GM19328 (cell line): ENCODE results near the gene MYOCD.

Experiments
- ATAC-seq: cut with Tn5 transposase; IDR thresholded peaks from one replicate; pipeline ENCODE4 v1.9.1; 2021; ENCODE audit warnings: mild to moderate bottlenecking, moderate library complexity; ENCODE audit not compliant: unreplicated experiment

Gene MYOCD

DNA sequence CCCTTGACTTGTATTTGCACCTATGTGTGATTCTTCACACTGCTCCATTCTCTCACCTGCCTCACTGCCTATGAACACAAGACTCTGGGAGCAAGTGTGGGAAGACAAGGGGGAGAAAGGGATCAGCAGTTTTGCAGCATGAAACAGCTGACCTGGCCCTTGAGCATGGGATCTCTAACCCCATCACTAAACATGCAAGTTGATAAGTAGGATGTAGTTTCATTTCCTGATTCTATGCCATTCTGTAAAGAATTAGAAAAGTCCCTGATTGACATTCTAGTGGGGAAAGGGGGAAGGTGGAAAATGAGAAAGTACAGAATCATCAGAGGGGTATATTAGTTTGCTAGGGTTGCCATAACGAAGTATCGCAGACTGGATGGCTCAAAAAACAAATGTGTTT lies 25.3 kb upstream of the MYOCD start:
- ATAC-seq: no peak

- ATAC-seq: no peak
Observed at GRCh38 chr17:12641084-12641483, 24.6 kb upstream of the MYOCD start.

DNA sequence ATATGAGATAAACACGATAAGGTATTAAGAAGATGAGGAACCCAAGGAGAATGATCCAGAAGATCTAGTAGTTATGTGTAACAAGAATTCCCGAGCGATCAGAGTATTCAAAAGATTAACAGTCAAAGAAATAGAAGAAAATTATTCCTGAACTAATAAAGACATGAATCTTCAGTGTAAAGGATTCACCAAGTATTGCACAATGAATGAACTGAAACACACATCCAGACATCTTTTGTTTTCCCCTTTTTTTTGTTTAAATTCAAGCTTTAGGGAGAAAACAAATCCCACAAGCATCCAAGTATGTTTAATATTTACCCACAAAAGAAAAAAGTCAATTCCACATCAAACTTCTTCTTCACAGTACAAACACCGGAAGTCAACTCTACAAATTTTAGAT lies 23.7 kb upstream of the MYOCD start:
- no peak for ATAC-seq

DNA sequence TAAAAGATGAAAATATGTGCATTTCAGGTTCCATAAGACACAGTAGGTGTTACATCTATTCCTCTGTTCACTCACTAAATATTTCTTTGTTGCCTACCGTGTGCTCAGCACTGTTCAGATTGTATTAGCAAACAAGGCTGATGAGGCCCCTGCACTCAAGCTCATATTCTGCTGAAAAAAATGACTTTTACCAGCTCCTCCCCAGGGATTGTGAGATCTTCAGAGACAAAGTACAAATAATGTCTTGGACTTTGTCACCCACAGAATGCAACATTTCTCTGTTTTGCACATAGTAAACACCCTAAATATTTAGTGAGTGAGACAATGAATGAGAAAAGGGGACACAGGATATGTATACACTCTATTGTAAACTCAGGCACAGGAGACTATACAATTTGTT lies 21.9 kb upstream of the MYOCD start:
- no peak for ATAC-seq

DNA sequence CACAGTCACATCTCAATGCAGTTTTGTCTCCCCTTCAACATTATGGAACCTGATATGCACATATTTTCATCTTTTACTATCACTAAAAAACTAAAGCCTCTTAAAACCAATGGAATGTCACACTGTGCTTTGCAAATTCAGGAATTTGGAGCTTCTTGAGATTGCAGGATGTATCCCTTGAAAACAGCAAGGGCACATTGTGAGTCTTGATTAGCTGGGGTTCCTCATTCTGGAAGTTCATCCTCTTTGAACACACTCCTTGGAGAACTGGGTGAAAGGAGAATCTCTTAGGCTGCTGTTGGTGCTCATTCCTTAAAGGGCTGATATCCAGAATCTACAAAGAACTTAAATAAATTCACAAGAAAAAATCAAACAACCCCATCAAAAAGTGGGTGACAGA lies 21.1 kb upstream of the MYOCD start:
- no peak for ATAC-seq

DNA sequence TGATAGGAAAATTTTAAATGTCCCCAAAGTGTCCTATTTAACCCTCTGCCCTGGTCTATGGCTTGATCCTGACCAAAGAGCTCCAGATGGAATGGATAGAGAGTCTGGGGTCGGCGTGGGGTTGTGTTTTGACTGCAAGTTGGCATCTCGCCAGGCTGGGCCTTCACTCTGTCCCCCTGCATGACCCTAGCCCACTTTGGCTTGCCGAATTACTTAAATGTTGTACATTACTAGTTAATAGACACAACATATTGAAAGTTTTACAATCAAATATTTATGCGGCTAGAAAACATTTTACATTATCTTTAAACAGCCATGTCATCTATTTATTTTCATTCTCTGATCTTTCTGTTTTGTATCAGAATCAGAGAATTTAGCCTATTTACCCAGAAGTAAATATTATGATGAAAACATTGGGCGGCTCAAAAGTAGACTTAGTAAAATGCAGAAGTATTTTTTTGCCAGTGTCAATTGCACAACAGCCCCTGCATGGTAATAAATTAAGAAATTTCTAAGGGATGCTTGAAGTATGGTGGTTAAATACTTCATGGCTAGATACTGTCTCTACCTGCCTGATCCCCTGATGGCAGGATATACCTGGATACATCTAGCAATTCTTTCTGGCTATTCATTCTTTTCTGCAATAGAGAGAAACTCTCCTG lies 18.8 kb upstream of the MYOCD start:
- ATAC-seq: no peak

DNA sequence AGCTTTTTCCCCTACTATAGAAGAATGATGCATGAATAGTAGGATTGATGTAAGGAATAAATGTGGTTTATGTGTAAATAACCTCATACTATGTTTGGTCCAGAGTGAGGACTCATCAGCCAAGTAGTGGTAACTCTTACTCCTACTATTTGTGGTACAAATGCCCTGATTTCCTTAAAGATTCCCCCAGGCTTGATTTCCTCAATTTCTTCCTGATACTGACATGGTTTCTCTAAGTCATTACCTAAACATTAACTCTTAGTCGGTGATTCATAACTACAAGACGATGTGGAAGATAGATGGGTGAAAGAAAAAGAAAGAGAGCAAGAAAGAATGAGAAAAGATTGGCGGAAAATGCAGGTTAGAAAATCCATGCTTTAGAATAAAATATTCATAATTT lies 17.2 kb upstream of the MYOCD start:
- ATAC-seq: no peak

DNA sequence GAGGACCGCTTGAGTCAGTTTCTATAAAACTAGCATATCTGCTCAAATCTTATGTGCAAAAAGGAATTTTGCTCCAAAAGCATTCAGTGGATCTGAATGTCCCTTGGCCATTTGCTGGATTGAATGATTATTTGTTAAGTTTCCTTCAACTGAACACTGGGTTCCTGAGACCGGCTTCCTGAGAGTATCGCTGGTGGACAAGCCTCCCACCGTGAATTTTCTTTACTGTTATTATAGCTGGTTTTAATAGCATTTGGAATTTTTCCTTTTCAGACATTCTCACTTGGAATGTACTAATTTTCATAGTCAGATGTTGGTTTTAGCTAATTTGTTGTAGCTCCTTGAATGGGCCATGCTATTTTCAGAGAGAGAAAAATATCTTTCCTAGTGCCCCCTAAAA lies 9.8 kb upstream of the MYOCD start:
- no peak for ATAC-seq

DNA sequence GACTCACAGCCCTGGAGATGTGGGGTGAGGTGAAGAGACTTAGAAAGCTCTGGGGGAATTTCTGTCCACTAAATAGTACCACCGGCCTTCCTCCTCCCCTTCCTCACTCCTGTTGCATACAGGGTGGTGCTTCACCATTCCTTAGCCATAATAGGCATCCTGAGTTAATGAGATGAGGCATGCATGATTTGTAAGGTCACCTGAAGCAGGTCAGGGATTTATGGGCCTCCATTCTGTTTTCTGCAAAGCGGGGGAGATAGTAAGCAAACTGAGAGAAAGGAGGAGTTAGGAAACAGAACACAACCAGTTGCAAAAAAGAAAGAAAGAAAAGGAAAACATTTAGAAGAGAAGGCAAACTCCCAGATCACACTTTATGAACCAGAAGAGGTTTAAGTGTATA lies 9.3 kb upstream of the MYOCD start:
- no peak for ATAC-seq

- no peak for ATAC-seq
Observed at GRCh38 chr17:12659500-12659899, 6.2 kb upstream of the MYOCD start.

- no peak for ATAC-seq
Observed at GRCh38 chr17:12664252-12664651, 1.4 kb upstream of the MYOCD start.

DNA sequence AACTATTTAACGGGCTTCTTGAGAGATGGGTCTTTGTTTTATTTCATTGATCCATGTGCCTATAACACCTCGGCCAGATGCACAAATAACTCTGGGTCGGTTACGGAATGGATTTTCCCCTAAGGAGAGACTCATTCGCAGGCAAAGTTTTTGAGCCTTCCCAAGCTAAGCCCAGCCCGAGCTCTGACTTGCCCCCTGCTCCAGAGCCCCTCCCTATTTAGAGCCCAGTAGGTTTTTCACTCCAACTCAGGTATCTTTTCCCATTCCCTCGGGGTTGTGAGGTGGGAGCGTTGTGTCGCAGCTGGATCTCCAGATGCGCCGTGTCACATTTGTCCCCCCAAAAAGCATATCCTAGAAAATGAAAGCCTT lies 812 bp upstream of the MYOCD start:
- ATAC-seq: no peak

GRCh38 chr17:12666718-12667117 lies 1.0 kb downstream of the MYOCD start:
- ATAC-seq: no peak

DNA sequence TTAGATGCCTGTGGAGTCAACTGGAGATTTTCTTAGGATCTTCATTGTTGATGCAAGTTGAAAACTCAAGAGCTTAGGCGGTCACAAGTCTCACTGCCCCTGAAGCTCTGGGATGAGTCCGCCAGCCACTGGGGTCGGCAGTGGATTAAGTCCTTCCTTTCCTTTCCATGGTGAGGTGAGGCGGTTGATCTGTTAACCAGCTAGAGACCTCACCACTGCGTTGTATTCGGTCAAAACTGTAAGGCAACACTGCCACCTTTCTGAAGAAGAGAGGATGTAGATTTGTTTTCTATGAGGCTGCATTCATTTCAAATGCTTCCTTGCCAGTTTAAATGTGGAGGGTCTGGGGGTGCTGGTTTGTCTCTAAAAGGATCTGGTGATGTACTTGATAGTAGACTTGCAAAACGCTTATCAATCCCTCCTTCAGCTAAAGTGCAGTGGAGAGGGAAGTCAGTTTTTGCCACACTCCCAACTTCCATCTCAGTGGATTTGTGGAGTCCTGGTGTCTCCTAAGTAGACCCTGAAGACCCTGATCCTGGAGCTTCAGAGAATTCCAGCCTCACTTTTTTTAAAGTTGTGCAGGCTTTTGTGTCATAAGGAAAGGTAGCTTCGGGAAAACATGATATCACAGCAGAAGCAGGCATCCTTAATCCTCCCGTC lies 1.7 kb downstream of the MYOCD start:
- no peak for ATAC-seq

- no peak for ATAC-seq
Observed at GRCh38 chr17:12671906-12672305, 6.2 kb downstream of the MYOCD start.

GRCh38 chr17:12672947-12673346 lies 7.3 kb downstream of the MYOCD start:
- no peak for ATAC-seq

- no peak for ATAC-seq
Observed at GRCh38 chr17:12673788-12674187, 8.1 kb downstream of the MYOCD start.

DNA sequence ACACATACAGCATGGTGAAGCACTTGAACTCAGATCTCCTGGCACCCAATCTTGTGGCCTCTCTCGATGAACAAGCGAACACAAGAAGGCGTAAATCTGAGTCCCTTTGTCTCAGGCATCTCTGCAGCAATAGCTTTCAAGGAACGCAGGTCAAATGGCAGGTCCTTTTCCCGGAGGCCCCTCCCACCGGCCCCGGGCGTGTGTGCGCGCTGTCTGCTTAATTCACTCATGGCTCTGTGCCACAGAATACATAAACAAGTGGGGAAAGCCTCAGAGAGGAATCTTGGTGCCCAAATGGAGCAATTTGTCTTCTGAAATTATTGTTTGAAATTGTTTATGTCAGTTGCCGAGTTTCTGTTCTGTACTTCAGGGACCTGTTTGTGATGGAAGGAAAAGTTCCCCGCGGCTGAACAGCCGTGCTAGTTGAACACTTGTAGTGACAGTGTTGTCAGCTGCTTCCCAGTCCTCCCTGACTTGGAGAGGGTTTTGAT lies 14.8 kb downstream of the MYOCD start:
- ATAC-seq: no peak

GRCh38 chr17:12680993-12681392 lies 15.3 kb downstream of the MYOCD start:
- no peak for ATAC-seq

DNA sequence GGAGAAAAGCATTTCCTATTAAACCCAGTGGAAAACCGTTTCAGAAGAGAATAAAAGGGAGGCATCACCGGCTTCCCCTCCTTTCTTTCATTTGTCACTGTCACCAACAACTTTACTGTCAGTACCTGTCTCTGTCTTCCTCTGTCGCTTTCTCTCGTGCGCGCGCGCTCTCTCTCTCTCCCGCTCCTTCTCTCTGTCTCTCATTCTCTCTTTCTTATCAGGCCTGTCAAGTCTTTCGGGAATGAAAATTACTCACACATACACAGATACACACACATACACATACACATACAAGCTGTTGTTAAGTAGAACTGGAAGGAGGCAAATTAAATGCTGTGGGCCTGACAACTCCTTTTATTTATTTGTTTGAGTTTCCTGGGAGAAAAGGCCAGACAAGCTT lies 17.6 kb downstream of the MYOCD start:
- no peak for ATAC-seq

GRCh38 chr17:12686486-12686885 lies 20.8 kb downstream of the MYOCD start:
- ATAC-seq: no peak

GRCh38 chr17:12688382-12688781 lies 22.7 kb downstream of the MYOCD start:
- no peak for ATAC-seq

DNA sequence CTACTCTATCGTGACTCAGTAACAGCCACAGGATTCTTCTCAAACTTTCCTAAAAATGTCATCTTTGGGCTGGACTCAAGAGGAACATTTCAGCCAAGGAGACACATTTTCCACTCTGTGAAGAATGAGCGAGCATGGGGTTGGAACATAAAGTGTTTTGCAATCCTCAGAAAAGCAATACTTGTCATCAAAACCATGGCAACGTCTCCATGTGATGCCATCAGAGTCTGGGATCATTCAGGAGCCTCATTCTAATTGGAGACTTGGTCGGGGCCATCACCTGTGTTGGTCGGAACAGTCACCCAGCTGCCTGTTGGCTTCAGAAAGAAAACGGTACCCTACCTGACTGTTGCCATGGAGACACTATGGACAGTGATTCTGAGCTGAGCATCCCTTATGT lies 25.5 kb downstream of the MYOCD start:
- no peak for ATAC-seq
